ENCODE results near the gene ARAP3. TPM values are rescaled to one million over a fixed set of nuclear protein-coding genes. Genes with fewer than 3 reads are reported as not detected.

The ARAP3 gene
- total and polyA plus RNA-seq, 9 of the 15 experiments (the other 6 are each of a cell fraction or from before 2014, with no cell fraction given), result 0.83 to 25.7 (median 6.4) TPM

- TF ChIP-seq ELK3 (CRISPR knock-in tag; IDR thresholded peaks at IDR 0.05) (no peak), ZNF79 (CRISPR knock-in tag; IDR thresholded peaks at IDR 0.05; ENCODE audit: low read depth) (no peak), CC2D1A (IDR thresholded peaks at IDR 0.05) (peak; percentile 29; the same call in 1 of the 2 replicates), ILK (tag; IDR thresholded peaks at IDR 0.05; ENCODE audit: borderline replicate concordance, low read depth) (no peak), SIN3A (IDR thresholded peaks at IDR 0.05; ENCODE audit: borderline replicate concordance in 2 of 2, control insufficient read depth in 1 of 2, low read depth in 2 of 2, low read length in 2 of 2) (peak; percentile 81 to 99; a peak in 3 of 4 replicates), KAT2B (IDR thresholded peaks at IDR 0.05; ENCODE audit: low read depth, low read length) (no peak), ZNF699 (CRISPR knock-in tag; IDR thresholded peaks at IDR 0.05; ENCODE audit: insufficient replicate concordance) (no peak), FOXK1 (CRISPR knock-in tag; IDR thresholded peaks at IDR 0.05; ENCODE audit: borderline replicate concordance) (no peak), NR2C1 (IDR thresholded peaks at IDR 0.05) (no peak), NR2C1 (tag; IDR thresholded peaks at IDR 0.05) (no peak), EP400 (IDR thresholded peaks at IDR 0.05) (peak; percentile 49; the same call in 1 of the 2 replicates), SREBF2 (CRISPR knock-in tag; IDR thresholded peaks at IDR 0.05) (no peak), BCOR (IDR thresholded peaks at IDR 0.05) (no peak), LEF1 (IDR thresholded peaks at IDR 0.05) (0 out of 2 replicates have a peak, but pooled peaks have one; percentile 27), HDAC2 (IDR thresholded peaks at IDR 0.05) (peak; percentile 49; the same call in 1 of the 2 replicates), RAD51 (IDR thresholded peaks at IDR 0.05; ENCODE audit: borderline replicate concordance, low read depth) (no peak), HMGN3 (IDR thresholded peaks at IDR 0.05; ENCODE audit: borderline replicate concordance, extremely low read depth, insufficient read length, low read depth, low read length) (peak; percentile 1)
- TF ChIP-seq, protein P1, sequence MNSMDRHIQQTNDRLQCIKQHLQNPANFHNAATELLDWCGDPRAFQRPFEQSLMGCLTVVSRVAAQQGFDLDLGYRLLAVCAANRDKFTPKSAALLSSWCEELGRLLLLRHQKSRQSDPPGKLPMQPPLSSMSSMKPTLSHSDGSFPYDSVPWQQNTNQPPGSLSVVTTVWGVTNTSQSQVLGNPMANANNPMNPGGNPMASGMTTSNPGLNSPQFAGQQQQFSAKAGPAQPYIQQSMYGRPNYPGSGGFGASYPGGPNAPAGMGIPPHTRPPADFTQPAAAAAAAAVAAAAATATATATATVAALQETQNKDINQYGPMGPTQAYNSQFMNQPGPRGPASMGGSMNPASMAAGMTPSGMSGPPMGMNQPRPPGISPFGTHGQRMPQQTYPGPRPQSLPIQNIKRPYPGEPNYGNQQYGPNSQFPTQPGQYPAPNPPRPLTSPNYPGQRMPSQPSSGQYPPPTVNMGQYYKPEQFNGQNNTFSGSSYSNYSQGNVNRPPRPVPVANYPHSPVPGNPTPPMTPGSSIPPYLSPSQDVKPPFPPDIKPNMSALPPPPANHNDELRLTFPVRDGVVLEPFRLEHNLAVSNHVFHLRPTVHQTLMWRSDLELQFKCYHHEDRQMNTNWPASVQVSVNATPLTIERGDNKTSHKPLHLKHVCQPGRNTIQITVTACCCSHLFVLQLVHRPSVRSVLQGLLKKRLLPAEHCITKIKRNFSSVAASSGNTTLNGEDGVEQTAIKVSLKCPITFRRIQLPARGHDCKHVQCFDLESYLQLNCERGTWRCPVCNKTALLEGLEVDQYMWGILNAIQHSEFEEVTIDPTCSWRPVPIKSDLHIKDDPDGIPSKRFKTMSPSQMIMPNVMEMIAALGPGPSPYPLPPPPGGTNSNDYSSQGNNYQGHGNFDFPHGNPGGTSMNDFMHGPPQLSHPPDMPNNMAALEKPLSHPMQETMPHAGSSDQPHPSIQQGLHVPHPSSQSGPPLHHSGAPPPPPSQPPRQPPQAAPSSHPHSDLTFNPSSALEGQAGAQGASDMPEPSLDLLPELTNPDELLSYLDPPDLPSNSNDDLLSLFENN (IDR thresholded peaks at IDR 0.05; ENCODE audit: low read depth in 2 of 2, low read length in 2 of 2), result no peak
- TF ChIP-seq, protein P2, sequence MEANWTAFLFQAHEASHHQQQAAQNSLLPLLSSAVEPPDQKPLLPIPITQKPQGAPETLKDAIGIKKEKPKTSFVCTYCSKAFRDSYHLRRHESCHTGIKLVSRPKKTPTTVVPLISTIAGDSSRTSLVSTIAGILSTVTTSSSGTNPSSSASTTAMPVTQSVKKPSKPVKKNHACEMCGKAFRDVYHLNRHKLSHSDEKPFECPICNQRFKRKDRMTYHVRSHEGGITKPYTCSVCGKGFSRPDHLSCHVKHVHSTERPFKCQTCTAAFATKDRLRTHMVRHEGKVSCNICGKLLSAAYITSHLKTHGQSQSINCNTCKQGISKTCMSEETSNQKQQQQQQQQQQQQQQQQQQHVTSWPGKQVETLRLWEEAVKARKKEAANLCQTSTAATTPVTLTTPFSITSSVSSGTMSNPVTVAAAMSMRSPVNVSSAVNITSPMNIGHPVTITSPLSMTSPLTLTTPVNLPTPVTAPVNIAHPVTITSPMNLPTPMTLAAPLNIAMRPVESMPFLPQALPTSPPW (CRISPR knock-in tag; IDR thresholded peaks at IDR 0.05), result peak; percentile 37
- TF ChIP-seq, protein P3, sequence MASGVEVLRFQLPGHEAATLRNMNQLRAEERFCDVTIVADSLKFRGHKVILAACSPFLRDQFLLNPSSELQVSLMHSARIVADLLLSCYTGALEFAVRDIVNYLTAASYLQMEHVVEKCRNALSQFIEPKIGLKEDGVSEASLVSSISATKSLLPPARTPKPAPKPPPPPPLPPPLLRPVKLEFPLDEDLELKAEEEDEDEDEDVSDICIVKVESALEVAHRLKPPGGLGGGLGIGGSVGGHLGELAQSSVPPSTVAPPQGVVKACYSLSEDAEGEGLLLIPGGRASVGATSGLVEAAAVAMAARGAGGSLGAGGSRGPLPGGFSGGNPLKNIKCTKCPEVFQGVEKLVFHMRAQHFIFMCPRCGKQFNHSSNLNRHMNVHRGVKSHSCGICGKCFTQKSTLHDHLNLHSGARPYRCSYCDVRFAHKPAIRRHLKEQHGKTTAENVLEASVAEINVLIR (CRISPR knock-in tag; IDR thresholded peaks at IDR 0.05), result no peak
Observed at GRCh38 chr5:141637767-141638419, 44.1 kb downstream of the ARAP3 start (continued).

Measured in K562 (cell line).